T follicular helper cell (primary cell): Measurements from ENCODE around the gene TMEM198.
A peak's percentile ranks its signal among the peaks of the same experiment; 100 is the strongest.

Experiments used
- DNase-seq: peaks from one replicate; pipeline ENCODE4 v3.0.0-alpha.2; 2020; ENCODE audit warnings: low read depth

TMEM198 gene

GRCh38 chr2:219578811-219579613, 35.2 kb downstream of the TMEM198 start:
- DNase-seq = no peak

GRCh38 chr2:219581346-219581745, 37.5 kb downstream of the TMEM198 start:
- no peak for DNase-seq

- DNase-seq = no peak
Measured at GRCh38 chr2:219591091-219591490, 47.3 kb downstream of the TMEM198 start.

GRCh38 chr2:219592736-219593135, 48.9 kb downstream of the TMEM198 start:
- no peak for DNase-seq

GRCh38 chr2:219593154-219593553, 49.3 kb downstream of the TMEM198 start:
- no peak for DNase-seq

GRCh38 chr2:219595256-219595655, 51.4 kb downstream of the TMEM198 start:
- DNase-seq = no peak

GRCh38 chr2:219596954-219597551, 53.2 kb downstream of the TMEM198 start:
- DNase-seq = no peak

GRCh38 chr2:219597552-219598307, 53.9 kb downstream of the TMEM198 start, which contains the start of gene STK11IP:
STK11IP (plus strand) TSS chr2:219597857; CDS start chr2:219598120, 263 bp downstream.
- DNase-seq = peak; percentile 80

- DNase-seq = no peak
Measured at GRCh38 chr2:219598308-219599078, 54.7 kb downstream of the TMEM198 start.
